ENCODE data around the gene MSI2.

MSI2 gene

DNA sequence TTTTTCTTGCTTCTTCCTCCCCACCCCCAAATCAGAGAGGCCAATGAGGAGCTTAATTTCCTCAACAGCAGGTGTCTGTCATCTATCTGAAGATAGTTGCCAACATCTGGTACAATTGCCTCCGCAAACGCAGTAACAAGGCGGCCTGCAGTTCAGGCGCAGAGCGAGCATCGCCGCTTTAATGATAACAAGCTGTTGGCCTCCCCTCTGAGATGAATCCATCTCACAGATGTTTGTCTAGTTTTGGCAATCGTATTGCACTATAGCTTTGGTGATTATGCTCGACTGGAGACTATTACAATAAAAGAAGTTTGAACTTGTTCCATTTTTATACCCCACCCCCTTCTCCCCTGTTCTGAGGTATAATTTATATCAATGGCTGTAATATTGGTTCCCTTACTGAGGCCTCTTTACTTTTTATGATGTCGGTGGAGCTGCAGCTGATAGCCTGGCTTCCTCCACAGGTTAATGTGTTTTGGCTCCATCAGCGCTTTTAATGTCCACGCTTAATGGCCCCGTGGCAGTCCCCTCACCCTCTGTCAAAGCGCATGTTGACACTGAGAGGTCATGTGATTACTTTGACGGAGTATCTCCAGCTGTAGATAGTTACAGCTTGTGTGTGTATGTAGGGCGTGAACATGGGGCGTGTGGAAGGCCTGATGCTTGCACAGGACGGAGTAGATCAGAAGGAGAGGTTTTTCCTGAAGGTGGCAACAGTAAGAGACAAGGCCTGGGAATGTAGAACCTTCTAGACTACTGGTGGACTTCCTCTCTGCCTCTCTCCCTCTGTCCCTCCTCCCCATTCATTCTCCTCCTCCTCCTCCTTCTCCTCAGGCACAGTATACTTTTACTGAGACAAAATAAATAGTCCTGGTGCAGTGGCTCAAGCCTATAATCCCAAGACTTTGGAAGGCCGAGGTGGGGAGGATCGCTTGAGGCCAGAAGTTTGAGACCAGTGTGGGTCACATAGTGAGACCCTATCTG lies 164.7 kb downstream of the MSI2 start:
- TF ChIP-seq JUND (IDR thresholded peaks at IDR 0.05; ENCODE audit: low read depth), result no peak
- no peak for DNase-seq (ENCODE audit: low read depth in 1 of 2, low spot score in 1 of 2)
- in situ Hi-C loops (cut with HindIII; ENCODE audit: low pct_unique_long_range_greater_than_20kb, low sequenced_read_pairs), result no loop called here

DNA sequence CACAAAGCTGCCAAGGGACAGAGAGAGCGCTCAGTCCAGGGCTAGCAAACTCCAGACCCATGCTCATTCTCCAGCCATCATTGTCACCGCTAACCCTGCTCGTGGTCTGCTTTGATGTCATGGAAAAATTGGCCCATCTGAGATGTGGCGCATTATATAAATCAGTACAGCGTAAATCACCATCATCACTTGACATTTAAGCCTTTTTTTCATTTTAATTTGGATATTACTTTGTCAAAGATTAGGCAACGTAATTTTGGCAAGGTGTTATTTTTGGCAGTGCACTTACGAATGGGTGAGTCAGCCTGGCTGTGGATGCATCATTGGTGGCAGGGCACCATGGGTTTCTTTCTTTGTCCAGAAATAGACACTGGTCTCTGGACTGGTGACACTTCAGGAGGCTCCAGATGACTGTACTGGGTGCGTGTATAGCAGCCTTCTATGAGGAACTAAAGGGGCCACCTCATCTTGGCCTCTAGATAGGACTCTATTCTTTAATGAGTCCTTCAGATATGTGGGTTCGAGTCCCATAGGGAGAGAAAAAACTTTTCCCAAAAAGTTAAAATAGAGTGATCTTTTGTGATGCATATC lies 166.3 kb downstream of the MSI2 start:
- in situ Hi-C loops (cut with HindIII; ENCODE audit: low pct_unique_long_range_greater_than_20kb, low sequenced_read_pairs), result no loop called here

DNA sequence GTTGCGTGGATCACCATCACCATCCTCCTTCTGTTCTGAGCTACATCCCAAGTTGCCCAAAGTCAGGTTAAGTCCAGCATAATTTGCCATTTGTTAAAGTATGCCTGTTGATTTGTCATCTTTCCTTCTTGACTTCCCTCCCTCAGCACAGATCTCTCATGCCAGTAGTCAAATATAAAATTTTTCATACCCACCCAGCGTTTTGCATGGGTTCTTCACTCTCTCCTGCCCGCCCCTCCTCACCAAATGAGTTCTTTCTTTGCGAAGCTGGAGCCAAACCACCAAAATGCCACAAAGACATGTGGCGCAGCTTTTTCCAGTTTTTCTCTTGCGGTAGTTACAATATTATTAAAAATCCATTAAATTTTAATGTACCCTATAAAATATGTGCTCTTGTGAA lies 167.2 kb downstream of the MSI2 start:
- no peak for DNase-seq (ENCODE audit: low read depth in 1 of 2, low spot score in 1 of 2)
- no peak for TF ChIP-seq JUND (IDR thresholded peaks at IDR 0.05; ENCODE audit: low read depth)
- in situ Hi-C loops (cut with HindIII; ENCODE audit: low pct_unique_long_range_greater_than_20kb, low sequenced_read_pairs), result no loop called here

More for the DNA sequence above, 166.3 kb downstream of the MSI2 start:
- DNase-seq (ENCODE audit: low read depth in 1 of 2, low spot score in 1 of 2), result no peak
- no peak for TF ChIP-seq JUND (IDR thresholded peaks at IDR 0.05; ENCODE audit: low read depth)

DNA sequence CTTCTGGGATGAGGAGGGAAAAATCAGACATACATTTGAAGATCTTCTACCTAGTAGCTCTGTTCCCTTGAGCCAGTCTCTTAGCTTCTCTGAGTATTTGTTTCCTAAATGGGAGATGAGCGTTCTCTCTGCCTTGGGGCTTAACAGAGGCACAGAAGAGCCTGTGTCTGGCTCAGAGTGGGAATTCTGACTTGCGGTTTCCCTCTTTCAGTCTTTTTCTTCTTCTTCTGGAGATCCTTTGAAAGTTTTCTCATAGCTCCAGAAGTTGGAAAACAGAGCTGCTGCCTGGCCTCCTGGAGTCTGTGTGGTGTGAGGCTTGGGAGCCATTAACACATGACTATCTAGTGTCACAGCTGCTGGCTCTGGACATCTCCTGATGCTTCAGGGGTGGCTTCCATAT lies 167.9 kb downstream of the MSI2 start:
- in situ Hi-C loops (cut with HindIII; ENCODE audit: low pct_unique_long_range_greater_than_20kb, low sequenced_read_pairs), result no loop called here
- no peak for TF ChIP-seq JUND (IDR thresholded peaks at IDR 0.05; ENCODE audit: low read depth)
- no peak for DNase-seq (ENCODE audit: low read depth in 1 of 2, low spot score in 1 of 2)

DNA sequence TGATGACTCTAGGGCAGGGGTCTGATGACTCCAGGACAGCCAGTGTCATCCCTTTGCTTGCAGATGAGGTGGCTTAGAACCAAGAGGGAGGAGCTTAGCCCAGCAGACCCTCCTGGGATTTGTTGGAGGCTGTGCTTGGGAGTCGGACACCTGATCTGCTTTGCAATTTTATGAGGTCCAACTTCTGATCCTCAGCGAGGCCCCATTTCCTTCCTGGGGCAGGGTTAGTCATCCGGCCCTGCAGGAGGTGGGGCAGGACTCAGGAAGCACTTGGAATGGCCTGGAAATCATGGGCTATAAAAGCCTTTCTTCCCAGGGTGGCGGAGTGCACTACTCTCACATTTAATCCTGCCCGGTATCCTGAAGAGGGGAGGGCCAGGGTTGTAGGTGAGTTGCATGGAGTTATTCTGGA lies 168.5 kb downstream of the MSI2 start:
- in situ Hi-C loops (cut with HindIII; ENCODE audit: low pct_unique_long_range_greater_than_20kb, low sequenced_read_pairs), result no loop called here
- no peak for DNase-seq (ENCODE audit: low read depth in 1 of 2, low spot score in 1 of 2)
- TF ChIP-seq JUND (IDR thresholded peaks at IDR 0.05; ENCODE audit: low read depth), result no peak

DNA sequence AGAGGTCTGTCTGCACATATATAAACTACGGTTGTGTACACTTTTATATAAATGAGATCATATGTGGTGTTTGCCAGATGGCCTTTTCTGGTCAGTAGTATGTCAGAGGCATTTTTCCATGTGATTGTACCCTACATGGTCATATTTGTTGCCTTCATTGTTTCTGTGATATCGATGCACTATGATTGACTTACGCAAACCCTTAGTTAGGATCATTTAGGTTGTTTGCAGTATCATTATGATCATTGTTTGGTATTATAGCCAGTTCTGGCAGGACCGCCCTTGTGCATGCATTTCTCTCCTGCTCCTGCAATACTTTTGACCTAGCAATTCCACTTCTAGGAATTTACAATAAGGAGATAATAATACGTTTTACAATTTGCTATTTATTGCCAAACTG lies 169.1 kb downstream of the MSI2 start:
- in situ Hi-C loops (cut with HindIII; ENCODE audit: low pct_unique_long_range_greater_than_20kb, low sequenced_read_pairs), result no loop called here
- no peak for DNase-seq (ENCODE audit: low read depth in 1 of 2, low spot score in 1 of 2)
- no peak for TF ChIP-seq JUND (IDR thresholded peaks at IDR 0.05; ENCODE audit: low read depth)

DNA sequence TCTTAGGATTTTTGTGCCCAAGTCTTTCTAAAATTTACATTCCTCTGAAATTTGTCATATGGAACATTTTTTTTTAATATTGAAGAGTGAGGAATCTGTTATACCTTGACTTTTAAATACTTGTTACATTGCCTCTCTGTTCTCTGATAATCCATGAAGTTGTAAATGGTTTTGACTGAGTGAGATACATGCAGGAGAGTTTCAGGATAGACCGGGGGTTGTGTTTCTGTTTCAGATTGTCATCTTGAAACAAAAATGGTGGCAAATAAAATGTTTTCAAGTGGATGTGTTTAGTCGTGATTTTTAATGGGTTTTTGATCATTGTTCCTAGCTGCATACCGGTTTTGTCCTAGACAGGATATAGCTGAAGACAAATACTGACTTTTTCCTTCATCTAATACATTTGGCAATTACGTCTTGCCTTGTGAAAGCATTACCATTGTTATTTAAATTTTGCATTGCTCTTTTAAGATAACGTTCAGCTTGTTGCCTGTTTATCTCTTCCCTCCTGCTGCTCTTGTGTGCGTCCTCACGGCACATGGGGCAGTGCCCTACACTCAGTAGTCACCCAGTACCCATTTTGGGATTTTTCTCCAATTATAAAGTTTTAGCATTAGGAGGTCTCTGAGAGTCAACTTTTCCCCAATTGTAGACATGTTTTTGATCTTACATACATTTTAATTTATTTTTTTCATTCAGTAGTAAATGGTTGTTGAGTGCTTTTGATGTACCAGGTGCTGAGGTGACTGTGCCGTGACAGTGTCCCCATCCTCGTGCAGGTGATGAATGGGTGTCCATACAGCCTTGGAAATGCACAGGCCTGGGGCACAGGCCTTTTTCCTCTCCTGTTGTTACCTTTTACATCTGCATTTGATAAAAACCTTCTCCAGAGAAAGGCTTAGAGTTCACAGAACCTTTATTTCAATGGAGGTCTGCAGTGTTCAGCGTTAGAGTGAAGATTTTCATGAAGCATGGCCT lies 169.9 kb downstream of the MSI2 start:
- DNase-seq (ENCODE audit: low read depth in 1 of 2, low spot score in 1 of 2), result no peak
- in situ Hi-C loops (cut with HindIII; ENCODE audit: low pct_unique_long_range_greater_than_20kb, low sequenced_read_pairs), result no loop called here
- no peak for TF ChIP-seq JUND (IDR thresholded peaks at IDR 0.05; ENCODE audit: low read depth)

DNA sequence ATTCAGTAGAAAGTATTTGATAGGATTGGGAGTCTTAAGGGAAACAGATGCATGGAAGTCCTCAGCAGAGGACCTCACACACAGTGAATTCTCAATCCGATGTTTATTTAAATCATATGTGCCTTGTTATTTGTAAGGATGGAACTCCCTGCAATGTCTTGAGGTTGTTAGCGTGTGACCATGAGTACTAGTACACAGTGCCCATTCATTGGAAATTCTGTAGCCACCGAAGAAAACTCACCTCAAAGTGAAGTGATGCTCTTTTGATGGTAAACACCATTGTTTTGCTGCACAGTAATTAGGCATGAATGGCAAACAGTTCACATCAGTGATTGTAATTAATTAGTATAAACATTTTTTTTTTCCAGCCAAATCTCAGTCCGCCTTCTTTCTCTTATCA lies 173.6 kb downstream of the MSI2 start:
- in situ Hi-C loops (cut with HindIII; ENCODE audit: low pct_unique_long_range_greater_than_20kb, low sequenced_read_pairs), result no loop called here
- no peak for TF ChIP-seq JUND (IDR thresholded peaks at IDR 0.05; ENCODE audit: low read depth)

DNA sequence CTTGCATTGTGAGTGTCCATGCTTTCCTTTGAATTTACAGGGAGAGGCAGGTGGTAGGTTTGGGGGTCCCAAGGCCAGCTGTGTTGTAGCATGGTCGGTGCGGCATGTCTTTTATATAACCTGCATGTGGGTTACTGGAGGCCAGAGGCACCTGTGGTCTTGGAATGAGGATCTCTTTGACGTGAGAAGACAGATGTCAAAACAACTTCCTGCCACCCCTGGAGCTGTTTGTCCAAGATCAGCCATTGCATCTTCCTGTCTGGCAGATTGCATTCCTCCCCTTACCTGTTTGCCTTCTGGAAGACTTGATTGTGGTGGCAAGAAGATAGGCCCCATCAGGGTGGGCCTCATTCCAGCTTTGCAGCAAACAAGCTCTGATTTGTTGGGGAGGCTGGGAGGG lies 175.1 kb downstream of the MSI2 start:
- TF ChIP-seq JUND (IDR thresholded peaks at IDR 0.05; ENCODE audit: low read depth), result no peak
- DNase-seq (ENCODE audit: low read depth in 1 of 2, low spot score in 1 of 2), result no peak
- in situ Hi-C loops (cut with HindIII; ENCODE audit: low pct_unique_long_range_greater_than_20kb, low sequenced_read_pairs), result no loop called here

More for the DNA sequence above, 173.6 kb downstream of the MSI2 start:
- no peak for DNase-seq (ENCODE audit: low read depth in 1 of 2, low spot score in 1 of 2)

DNA sequence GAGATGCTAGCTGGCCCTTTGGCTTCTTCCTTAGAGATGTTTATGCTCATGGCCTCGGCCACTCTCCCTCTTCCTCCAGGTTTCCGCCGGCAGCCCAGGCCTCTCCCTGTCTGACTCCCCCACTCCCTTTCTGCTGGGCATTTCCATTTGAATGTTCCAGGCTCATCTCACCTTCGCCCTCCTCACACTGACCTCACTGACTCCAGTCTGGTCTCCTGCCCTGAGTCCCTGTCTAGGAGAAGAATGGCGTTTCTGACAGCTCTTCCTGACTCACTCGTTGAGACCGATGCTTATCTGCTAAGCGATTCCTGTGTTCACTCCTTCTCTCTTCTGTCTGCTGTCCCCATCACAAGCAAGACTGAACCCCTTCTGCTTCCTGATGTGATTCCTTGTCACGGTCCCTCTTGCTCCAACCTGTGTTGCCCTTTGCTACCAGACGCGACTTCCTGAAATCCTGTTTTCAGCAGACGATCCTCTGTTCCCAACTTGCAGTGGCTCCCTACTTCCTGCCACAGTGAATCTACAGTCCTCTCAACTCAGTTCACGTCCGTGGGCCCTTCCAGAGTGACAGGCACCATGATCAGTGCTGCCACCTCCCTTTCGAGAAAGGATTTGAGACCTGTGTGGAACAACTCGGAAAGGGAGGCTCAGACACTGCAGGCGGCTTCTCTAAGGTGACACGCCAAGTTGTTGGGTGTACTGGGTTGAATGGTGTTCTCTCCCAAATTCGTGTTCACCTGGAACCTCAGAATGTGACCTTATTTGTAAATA lies 176.4 kb downstream of the MSI2 start:
- peak in 1 of 2 experiments; percentile 39 for DNase-seq (ENCODE audit: low read depth in 1 of 2, low spot score in 1 of 2)
- in situ Hi-C loops (cut with HindIII; ENCODE audit: low pct_unique_long_range_greater_than_20kb, low sequenced_read_pairs), result no loop called here
- TF ChIP-seq JUND (IDR thresholded peaks at IDR 0.05; ENCODE audit: low read depth), result no peak

DNA sequence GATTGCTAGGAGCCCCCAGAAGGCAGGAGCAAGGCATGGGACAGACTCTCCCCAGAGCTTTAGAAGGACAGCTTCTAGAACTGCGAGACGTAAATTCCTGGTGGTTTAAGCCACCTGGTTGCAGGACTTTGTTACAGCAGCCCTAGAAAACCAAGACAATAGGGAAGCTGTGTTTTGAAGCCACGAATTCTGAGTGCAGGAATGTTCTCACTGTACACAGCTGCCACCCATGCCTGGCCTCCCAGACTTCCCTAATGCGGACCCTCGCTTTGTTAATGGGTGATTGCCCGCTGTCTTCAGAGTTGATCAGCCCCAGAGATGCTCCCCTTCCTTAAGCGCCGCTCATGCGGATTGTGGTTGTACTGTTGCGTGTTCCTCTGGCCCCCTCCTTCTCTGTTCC lies 177.1 kb downstream of the MSI2 start:
- TF ChIP-seq JUND (IDR thresholded peaks at IDR 0.05; ENCODE audit: low read depth), result no peak
- in situ Hi-C loops (cut with HindIII; ENCODE audit: low pct_unique_long_range_greater_than_20kb, low sequenced_read_pairs), result no loop called here

DNA sequence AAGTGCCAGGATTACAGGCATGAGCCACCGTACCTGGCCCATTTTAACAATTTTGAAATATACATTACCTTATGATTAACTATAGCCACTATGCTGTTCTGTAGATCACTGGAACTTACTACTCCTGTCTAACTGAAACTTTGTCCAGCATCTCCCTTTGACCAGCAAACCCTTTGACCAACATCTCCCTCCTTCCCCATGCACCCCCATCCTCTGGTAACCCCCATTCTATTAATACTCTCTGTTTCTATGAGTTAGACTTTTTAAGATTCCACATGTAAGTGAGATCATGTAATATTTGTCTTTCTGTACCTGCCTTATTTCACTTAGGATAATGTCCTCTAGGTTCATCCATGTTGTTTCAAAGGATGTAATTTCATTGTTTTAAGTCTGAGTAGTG lies 178.0 kb downstream of the MSI2 start:
- DNase-seq (ENCODE audit: low read depth in 1 of 2, low spot score in 1 of 2), result no peak
- TF ChIP-seq JUND (IDR thresholded peaks at IDR 0.05; ENCODE audit: low read depth), result no peak
- in situ Hi-C loops (cut with HindIII; ENCODE audit: low pct_unique_long_range_greater_than_20kb, low sequenced_read_pairs), result no loop called here

More for the DNA sequence above, 177.1 kb downstream of the MSI2 start:
- DNase-seq (ENCODE audit: low read depth in 1 of 2, low spot score in 1 of 2), result peak in 1 of 2 experiments; percentile 35
